ENCODE results near the gene TTC31.

- TF ChIP-seq, protein P1, sequence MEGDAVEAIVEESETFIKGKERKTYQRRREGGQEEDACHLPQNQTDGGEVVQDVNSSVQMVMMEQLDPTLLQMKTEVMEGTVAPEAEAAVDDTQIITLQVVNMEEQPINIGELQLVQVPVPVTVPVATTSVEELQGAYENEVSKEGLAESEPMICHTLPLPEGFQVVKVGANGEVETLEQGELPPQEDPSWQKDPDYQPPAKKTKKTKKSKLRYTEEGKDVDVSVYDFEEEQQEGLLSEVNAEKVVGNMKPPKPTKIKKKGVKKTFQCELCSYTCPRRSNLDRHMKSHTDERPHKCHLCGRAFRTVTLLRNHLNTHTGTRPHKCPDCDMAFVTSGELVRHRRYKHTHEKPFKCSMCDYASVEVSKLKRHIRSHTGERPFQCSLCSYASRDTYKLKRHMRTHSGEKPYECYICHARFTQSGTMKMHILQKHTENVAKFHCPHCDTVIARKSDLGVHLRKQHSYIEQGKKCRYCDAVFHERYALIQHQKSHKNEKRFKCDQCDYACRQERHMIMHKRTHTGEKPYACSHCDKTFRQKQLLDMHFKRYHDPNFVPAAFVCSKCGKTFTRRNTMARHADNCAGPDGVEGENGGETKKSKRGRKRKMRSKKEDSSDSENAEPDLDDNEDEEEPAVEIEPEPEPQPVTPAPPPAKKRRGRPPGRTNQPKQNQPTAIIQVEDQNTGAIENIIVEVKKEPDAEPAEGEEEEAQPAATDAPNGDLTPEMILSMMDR (IDR thresholded peaks at IDR 0.05; ENCODE audit: low read depth, low read length) = no peak
- TF ChIP-seq EZH2phosphoT487 (IDR thresholded peaks at IDR 0.05; ENCODE audit: low read depth) = no peak
Observed at GRCh38 chr2:74472086-74472944, 10.6 kb upstream of the TTC31 start, which contains the start of gene MRPL53.

All from OCI-LY3 (cell line).